HCT116 (cell line): ENCODE data around the gene FRZB. TPM values are rescaled to one million over a fixed set of nuclear protein-coding genes. Genes with fewer than 3 reads are reported as not detected.

Experiments used
- ATAC-seq: fragments of 200-7000 bp; cut with Tn5 transposase; 2 replicates; pipeline ENCODE4 v1.9.1; 2020; ENCODE audit warnings: mild to moderate bottlenecking, moderate library complexity
- BruUV-seq: library from RNA; stranded (reverse); fragments of 400-500 nt; replicated peaks from 2 replicates; lab custom pipeline; 2021; lab: Mats Ljungman, UMichigan
- CTCF ChIA-PET: fragments of 300-600 bp; sonication (Branson Sonifier 250); formaldehyde crosslinking; loops from one replicate; lab custom pipeline; 2021; ENCODE audit warnings: antibody characterized with exemption; lab: Charles Lee
- POLR2A ChIA-PET: fragments of 300-600, 350-600 bp; sonication (Branson Sonifier 250); formaldehyde crosslinking; loops from one replicate; lab custom pipeline; 2021; ENCODE audit warnings: antibody characterized with exemption; lab: Charles Lee
- RAD21 ChIA-PET, 2 experiments: fragments of 300-600 bp; sonication (Branson Sonifier 250); formaldehyde crosslinking; loops; one replicate each; lab custom pipeline; 2023; ENCODE audit warnings: low total read pairs in 2 of 2; ENCODE audit not compliant: uncharacterized antibody in 2 of 2, unreplicated experiment in 2 of 2, low non-redundant PET in 1 of 2; lab: Charles Lee
- DNase-seq: peaks from one replicate; pipeline ENCODE4 v3.0.0-alpha.2; 2010; ENCODE audit warnings: low read depth, low spot score
- H2AFZ ChIP-seq: fragments of 200-600 bp; shearing (Covaris generic), sonication (generic); 2 replicates; pipeline ENCODE4 v1.6.1; 2017; ENCODE audit warnings: low read depth, mixed run types, mixed read lengths, antibody characterized with exemption, low read length; ENCODE audit not compliant: poor library complexity, severe bottlenecking
- H3K27ac ChIP-seq: 2 replicates; pipeline ENCODE4 v1.5.1; 2012; ENCODE audit warnings: low read depth, low read length
- H3K27me3 ChIP-seq: fragments of 200-600 bp; sonication (generic); 2 replicates; pipeline ENCODE4 v1.6.1; 2016; ENCODE audit warnings: mixed run types, low read length, mixed read lengths; ENCODE audit not compliant: insufficient read depth
- H3K36me3 ChIP-seq, 2 experiments: fragments of 200-500 bp in 1 of 2; fragments of 200-600 bp in 1 of 2; sonication (Bioruptor generic) in 1 of 2; sonication (generic) in 1 of 2; 2 replicates each; pipeline versions ENCODE4 v1.5.1 to v1.6.1; 2014 to 2016; ENCODE audit warnings: low read length in 2 of 2, inconsistent platforms in 1 of 2, mixed read lengths in 1 of 2, mixed run types in 1 of 2; ENCODE audit not compliant: insufficient read depth in 2 of 2, control insufficient read depth in 1 of 2
- H3K4me1 ChIP-seq, 2 experiments: fragments of 200-600 bp in 1 of 2; sonication (generic) in 1 of 2; 2 replicates each; pipeline versions ENCODE4 v1.5.1 to v1.6.1; 2012 to 2017; ENCODE audit warnings: low read length in 2 of 2, inconsistent platforms in 1 of 2, mild to moderate bottlenecking in 1 of 2, mixed read lengths in 1 of 2, mixed run types in 1 of 2, moderate library complexity in 1 of 2; ENCODE audit not compliant: insufficient read depth in 2 of 2, control insufficient read depth in 1 of 2
- H3K4me2 ChIP-seq: fragments of 200-600 bp; sonication (generic); 2 replicates; pipeline ENCODE4 v1.6.1; 2017; ENCODE audit warnings: mixed run types, low read length, mixed read lengths
- H3K4me3 ChIP-seq, 2 experiments: fragments of 200-600 bp in 1 of 2; sonication (generic) in 1 of 2; replicated peaks in 1 of 2; 2 replicates each; pipeline ENCODE4 v1.5.1; 2011 to 2016; ENCODE audit warnings: low read length in 2 of 2, control low read depth in 1 of 2, low read depth in 1 of 2, mild to moderate bottlenecking in 1 of 2, mixed read lengths in 1 of 2, mixed run types in 1 of 2
- H3K79me2 ChIP-seq: fragments of 200-600 bp; sonication (generic); 2 replicates; pipeline ENCODE4 v1.6.1; 2017; ENCODE audit warnings: mild to moderate bottlenecking, mixed run types, low read length, moderate library complexity, mixed read lengths; ENCODE audit not compliant: insufficient read depth
- H3K9ac ChIP-seq: fragments of 200-600 bp; sonication (generic); 2 replicates; pipeline ENCODE4 v1.6.1; 2016; ENCODE audit warnings: low read length, mixed read lengths
- H3K9me2 ChIP-seq: fragments of 200-600 bp; sonication (generic), shearing (Covaris generic); 2 replicates; pipeline ENCODE4 v1.6.1; 2017; ENCODE audit warnings: mixed run types, mild to moderate bottlenecking, moderate library complexity; ENCODE audit not compliant: insufficient read depth
- H3K9me3 ChIP-seq, 2 experiments: fragments of 200-500 bp in 1 of 2; fragments of 200-600 bp in 1 of 2; sonication (Bioruptor generic) in 1 of 2; sonication (generic) in 1 of 2; 2 replicates each; pipeline ENCODE4 v1.6.1; 2014 to 2017; ENCODE audit warnings: low read length in 2 of 2, mixed read lengths in 2 of 2, inconsistent platforms in 1 of 2, low read depth in 1 of 2, mild to moderate bottlenecking in 1 of 2, mixed run types in 1 of 2, moderate library complexity in 1 of 2; ENCODE audit not compliant: control insufficient read depth in 1 of 2, insufficient read depth in 1 of 2
- H4K20me1 ChIP-seq: fragments of 200-600 bp; sonication (generic), shearing (Covaris generic); 2 replicates; pipeline ENCODE4 v1.6.1; 2017; ENCODE audit warnings: mixed run types, mild to moderate bottlenecking, moderate library complexity; ENCODE audit not compliant: insufficient read depth
- ELF1 ChIP-seq: IDR thresholded peaks from 2 replicates; pipeline ENCODE4 v1.6.1; 2012; ENCODE audit warnings: low read depth, borderline replicate concordance
- POLR2A ChIP-seq: IDR thresholded peaks from 2 replicates; pipeline ENCODE4 v1.7.0; 2011; ENCODE audit warnings: borderline replicate concordance; ENCODE audit not compliant: insufficient read depth, insufficient read length; ENCODE audit errors: extremely low read depth
- SIN3A ChIP-seq: IDR thresholded peaks from 2 replicates; pipeline ENCODE4 v1.6.1; 2012; ENCODE audit warnings: low read depth
- intact Hi-C: fragments of 100-400 bp; cut with micrococcal nuclease; formaldehyde crosslinking; loops from 2 replicates; pipeline ENCODE4 v1.10.0; 2022
- total RNA-seq: library from RNA; stranded (reverse); gene quantifications from one replicate; pipeline ENCODE4 v1.2.1, GENCODE V29; 2021; ENCODE audit not compliant: unreplicated experiment
- TF ChIP-seq, protein P1 (sequence below), 3 experiments: fragments of 200-600 bp in 1 of 3; sonication (generic) in 1 of 3; IDR thresholded peaks in 2 of 3; conservative IDR thresholded peaks in 1 of 3; 2 replicates each; pipeline ENCODE4 v1.5.1; 2012 to 2017; ENCODE audit warnings: low read depth in 2 of 3, low read length in 2 of 3, antibody characterized with exemption in 1 of 3, borderline replicate concordance in 1 of 3, control low read depth in 1 of 3, mild to moderate bottlenecking in 1 of 3, mixed read lengths in 1 of 3, mixed run types in 1 of 3, moderate library complexity in 1 of 3; ENCODE audit not compliant: insufficient read depth in 1 of 3

FRZB gene
- total RNA-seq, 1 experiment from 2014 or later, result 0.49 TPM

DNA sequence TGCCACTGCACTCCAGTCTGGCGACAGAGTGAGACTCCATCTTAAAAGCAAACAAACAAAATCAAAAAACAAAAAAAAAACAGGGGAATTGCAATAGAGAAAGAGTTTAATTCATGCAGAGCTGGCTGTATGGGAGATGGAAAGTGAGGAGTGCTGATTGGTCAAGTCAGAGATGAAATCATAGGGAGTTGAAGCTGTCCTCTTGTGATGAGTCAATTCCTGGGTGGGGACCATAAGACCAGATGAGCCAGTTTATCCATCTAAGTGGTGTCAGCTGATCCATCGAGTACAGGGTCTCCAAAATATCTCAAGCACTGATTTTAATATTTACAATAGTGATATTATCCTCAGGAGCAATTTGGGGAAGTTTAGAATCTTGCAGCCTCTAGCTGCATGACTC is 45.3 kb downstream of the FRZB start:
- Histone ChIP-seq H3K4me1 (no peaks in the 10 kb centered on the region), H3K79me2 (no peaks in the 10 kb centered on the region), H2AFZ (no peak overlapping the region), H3K9me3 (no peaks in the 10 kb centered on the region), H3K27me3 (no peaks in the 10 kb centered on the region), H4K20me1 (no peaks in the 10 kb centered on the region), H3K36me3 (no peaks in the 10 kb centered on the region), H3K27ac (no peak overlapping the region), H3K4me2 (no peak overlapping the region), H3K4me3 (no peak overlapping the region), H3K9me2 (no peaks in the 10 kb centered on the region), H3K9ac (no peak overlapping the region)
- POLR2A ChIA-PET, result no interaction called here
- ATAC-seq (no peak), DNase-seq (no peak)
- TF ChIP-seq SIN3A, result no peak
- no peak for TF ChIP-seq POLR2A
- no peak for TF ChIP-seq ELF1
- intact Hi-C loops, result no loop called here
- BruUV-seq, result no TSS peak
- CTCF ChIA-PET, result no interaction called here
- RAD21 ChIA-PET, result no interaction called here

DNA sequence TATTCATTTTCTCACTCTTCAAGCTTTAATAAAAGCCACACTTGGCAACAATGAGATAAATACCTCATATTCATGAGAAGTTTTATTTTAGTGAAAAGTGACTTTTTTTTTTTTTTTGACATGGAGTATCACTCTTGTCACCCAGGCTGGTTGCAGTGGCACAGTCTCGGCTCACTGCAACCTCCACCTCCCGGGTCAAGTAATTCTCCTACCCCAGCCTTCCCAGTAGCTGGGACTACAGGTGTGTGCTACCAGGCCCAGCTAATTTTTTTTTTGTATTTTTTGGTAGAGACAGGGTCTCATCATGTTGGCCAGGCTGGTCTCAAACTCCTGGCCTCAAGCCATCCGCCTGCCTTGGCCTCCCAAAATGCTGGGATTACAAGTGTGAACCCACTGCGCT is 47.0 kb downstream of the FRZB start:
- H3K27me3 ChIP-seq, result no peaks in the 10 kb centered on the region
- no peaks in the 10 kb centered on the region for H3K9me2 ChIP-seq
- H3K79me2 ChIP-seq, result no peaks in the 10 kb centered on the region
- ChIA-PET CTCF (no interaction called here), RAD21 (no interaction called here), POLR2A (no interaction called here)
- no peak overlapping the region for H3K27ac ChIP-seq
- no peak overlapping the region for H2AFZ ChIP-seq
- DNase-seq (no peak), ATAC-seq (no peak)
- no peak overlapping the region for H3K4me3 ChIP-seq
- no peaks in the 10 kb centered on the region for H3K9me3 ChIP-seq
- TF ChIP-seq, protein P1, sequence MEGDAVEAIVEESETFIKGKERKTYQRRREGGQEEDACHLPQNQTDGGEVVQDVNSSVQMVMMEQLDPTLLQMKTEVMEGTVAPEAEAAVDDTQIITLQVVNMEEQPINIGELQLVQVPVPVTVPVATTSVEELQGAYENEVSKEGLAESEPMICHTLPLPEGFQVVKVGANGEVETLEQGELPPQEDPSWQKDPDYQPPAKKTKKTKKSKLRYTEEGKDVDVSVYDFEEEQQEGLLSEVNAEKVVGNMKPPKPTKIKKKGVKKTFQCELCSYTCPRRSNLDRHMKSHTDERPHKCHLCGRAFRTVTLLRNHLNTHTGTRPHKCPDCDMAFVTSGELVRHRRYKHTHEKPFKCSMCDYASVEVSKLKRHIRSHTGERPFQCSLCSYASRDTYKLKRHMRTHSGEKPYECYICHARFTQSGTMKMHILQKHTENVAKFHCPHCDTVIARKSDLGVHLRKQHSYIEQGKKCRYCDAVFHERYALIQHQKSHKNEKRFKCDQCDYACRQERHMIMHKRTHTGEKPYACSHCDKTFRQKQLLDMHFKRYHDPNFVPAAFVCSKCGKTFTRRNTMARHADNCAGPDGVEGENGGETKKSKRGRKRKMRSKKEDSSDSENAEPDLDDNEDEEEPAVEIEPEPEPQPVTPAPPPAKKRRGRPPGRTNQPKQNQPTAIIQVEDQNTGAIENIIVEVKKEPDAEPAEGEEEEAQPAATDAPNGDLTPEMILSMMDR (IDR thresholded peaks at IDR 0.05 in 2 of 3, conservative IDR thresholded peaks at IDR 0.05 in 1 of 3; ENCODE audit: borderline replicate concordance in 1 of 3, insufficient read depth in 1 of 3, low read depth in 2 of 3, low read length in 2 of 3), result no peak
- H4K20me1 ChIP-seq, result no peaks in the 10 kb centered on the region
- intact Hi-C loops, result no loop called here
- BruUV-seq, result no TSS peak
- H3K4me2 ChIP-seq, result no peak overlapping the region
- H3K4me1 ChIP-seq, result no peaks in the 10 kb centered on the region
- H3K9ac ChIP-seq, result no peak overlapping the region
- H3K36me3 ChIP-seq, result no peaks in the 10 kb centered on the region
